WI38 (cell line): ENCODE measurements around the gene CCDC77.

Experiments
- H3K4me3 ChIP-seq: 2 replicates; pipeline ENCODE4 v1.5.1; 2011; ENCODE audit warnings: low read depth, mild to moderate bottlenecking, control low read depth, low read length
- TF ChIP-seq, protein P1 (sequence below): IDR thresholded peaks from 2 replicates; pipeline ENCODE4 v1.5.1; 2012; ENCODE audit warnings: low read depth, mild to moderate bottlenecking, control low read depth, low read length

The CCDC77 gene

DNA sequence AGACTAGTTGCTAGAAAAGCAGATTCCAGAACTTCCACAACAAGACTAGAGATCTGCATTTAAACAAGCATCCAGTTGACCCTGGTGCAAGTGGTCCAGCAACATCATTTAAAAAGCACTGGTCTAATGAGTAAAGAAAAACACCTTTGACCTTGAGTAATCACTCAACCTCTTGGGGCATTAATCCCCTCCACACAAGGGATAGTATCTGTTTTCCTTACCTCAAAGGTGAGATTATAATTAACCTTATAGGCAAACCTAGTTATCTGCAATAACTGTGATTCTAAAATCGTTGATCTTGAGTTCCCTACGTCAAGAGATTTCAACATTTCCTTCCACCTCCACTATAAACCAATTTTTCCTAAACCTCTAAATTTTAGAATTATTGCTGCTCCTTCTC lies 13.4 kb upstream of the CCDC77 start:
- TF ChIP-seq, protein P1, sequence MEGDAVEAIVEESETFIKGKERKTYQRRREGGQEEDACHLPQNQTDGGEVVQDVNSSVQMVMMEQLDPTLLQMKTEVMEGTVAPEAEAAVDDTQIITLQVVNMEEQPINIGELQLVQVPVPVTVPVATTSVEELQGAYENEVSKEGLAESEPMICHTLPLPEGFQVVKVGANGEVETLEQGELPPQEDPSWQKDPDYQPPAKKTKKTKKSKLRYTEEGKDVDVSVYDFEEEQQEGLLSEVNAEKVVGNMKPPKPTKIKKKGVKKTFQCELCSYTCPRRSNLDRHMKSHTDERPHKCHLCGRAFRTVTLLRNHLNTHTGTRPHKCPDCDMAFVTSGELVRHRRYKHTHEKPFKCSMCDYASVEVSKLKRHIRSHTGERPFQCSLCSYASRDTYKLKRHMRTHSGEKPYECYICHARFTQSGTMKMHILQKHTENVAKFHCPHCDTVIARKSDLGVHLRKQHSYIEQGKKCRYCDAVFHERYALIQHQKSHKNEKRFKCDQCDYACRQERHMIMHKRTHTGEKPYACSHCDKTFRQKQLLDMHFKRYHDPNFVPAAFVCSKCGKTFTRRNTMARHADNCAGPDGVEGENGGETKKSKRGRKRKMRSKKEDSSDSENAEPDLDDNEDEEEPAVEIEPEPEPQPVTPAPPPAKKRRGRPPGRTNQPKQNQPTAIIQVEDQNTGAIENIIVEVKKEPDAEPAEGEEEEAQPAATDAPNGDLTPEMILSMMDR: no peak
- peak overlapping the region; percentile 78 for H3K4me3 ChIP-seq

DNA sequence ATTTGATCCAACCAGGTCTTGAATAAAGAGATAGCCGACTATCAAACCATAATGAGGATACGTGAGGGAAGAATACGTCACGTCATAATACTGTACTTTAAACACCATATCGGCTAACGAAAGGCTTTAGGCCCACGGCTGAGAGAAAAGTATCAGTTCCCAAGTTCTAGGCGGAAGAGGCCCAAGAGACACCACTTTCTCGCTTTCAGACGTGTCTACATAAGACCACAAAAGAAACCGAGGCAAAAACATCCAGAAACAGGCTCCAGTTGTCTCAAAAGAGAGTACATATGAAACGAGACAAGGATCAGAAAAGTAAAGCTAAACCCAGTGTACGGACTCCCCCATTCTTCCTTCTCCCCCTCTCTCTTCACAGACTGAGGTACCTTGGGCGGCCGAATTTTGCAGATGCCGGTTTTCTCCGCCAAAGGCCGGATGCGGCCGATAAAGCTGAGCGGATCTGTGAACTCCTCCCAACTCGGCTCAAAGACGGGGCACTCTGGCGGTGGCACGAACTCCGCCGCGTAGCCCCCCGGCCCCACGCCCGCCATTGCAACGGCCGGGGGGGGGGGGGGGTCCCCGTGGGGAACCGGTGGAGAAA lies 12.8 kb upstream of the CCDC77 start:
- TF ChIP-seq, protein P1: no peak
- H3K4me3 ChIP-seq: peak overlapping the region; percentile 78

DNA sequence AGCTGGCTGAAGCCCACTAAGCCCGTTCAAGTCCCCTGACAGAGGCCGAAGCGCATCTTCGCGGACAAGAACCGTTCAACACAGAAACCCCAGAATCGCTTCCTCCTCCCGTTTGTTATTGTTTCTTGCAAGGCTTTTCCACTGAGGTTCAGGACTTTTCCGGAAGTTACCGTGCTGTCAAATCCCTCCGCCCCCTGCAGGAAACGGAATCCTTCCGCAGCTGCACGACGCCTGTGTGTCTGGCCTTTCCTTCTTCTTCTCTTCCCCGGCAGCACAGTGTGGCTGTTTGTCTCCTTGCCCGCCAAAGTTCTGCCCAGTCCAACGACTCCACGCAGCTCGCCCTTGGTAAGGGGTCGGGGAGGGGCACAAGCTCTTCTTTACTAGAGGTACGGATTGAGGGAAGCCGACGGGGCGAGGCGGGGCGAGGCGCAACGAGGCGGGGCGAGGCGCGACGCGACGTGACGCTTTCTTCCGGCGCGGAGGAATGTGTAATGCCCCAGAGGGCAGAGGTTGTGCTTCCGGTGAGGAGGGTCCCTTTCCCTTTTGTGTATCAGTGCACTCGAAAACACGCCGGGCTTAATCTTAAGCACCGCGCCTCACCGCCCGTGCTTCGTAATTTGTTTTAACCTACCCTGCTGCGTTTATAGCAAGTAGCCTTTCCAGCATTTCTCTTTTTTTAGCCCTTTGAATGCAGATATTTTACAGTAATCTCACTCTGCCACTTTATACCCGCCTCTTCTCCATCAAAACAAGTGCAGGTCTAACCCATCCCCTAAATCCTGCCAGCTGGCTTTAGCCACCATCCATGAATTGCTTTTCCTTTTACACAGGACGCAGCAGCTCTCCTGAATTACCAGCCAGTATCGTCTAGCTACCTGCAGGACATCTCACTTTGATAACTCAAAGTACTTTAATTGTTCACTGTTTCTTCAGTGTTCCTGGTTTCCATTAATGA lies 12.0 kb upstream of the CCDC77 start, which contains the start of gene KDM5A:
KDM5A (minus strand) TSS at position 179 of the 955 bp plus-strand sequence. CDS start 229 bp downstream, outside the sequence.
- TF ChIP-seq, protein P1: no peak
- H3K4me3 ChIP-seq: peak within 1 kb of the TSS; percentile 78

DNA sequence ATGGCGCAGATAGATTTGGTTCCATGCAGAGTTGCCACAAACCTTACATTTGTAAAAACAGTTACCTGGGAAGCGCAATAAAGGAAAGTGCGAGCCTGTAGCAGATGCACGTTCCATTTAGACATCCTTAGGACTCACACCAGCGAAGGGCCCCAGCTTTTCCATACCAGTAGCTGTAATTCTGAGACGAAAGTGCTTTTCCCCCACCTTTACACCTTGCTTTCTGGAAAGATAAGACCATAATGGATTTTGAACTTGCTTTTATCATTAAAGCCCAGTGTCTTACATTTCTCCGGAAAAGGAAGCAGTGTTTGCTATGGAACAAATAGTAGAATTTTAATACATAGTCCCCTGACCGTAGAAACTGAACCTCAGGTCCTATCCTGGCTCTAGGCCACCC lies 616 bp upstream of the CCDC77 start:
- TF ChIP-seq, protein P1: no peak
- peak overlapping the region; percentile 95 for H3K4me3 ChIP-seq

DNA sequence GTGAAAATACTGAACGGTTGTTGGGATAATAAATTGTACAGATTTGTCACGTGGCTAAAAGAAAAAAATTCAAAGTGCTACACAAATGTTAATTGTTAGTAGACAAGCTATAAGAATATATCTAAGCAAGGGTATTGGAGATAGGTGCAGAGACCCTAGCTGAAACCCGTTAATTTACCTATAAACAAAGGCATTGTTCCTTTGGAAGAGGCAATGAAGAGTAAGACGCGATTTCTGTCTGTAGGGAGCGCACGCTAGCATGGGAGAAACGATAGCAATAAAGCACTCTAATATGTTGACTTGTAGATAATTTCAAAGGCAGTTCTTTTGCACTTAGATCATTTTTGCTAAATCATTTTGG lies 565 bp downstream of the CCDC77 start:
- TF ChIP-seq, protein P1: no peak
- peak overlapping the region; percentile 95 for H3K4me3 ChIP-seq

DNA sequence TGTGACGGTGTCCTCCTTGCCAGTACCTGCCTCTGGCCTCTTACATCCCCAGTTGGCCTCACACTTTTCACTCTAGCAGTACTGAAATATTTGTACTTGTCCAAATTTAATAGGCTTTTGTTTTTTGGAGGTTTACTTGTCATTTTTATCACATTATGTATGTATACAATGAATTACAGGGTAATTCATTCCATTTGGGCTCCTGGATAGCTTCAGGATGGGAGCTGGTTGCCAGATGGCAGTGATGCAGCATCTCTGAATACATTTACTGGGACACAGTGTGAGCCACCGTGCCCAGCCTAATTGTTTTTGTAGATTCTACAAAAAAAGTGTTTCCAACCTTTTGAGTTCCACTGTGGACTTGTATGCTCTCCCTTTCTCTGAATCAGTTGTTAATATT lies 13.4 kb downstream of the CCDC77 start:
- TF ChIP-seq, protein P1: no peak
- no peak overlapping the region for H3K4me3 ChIP-seq

DNA sequence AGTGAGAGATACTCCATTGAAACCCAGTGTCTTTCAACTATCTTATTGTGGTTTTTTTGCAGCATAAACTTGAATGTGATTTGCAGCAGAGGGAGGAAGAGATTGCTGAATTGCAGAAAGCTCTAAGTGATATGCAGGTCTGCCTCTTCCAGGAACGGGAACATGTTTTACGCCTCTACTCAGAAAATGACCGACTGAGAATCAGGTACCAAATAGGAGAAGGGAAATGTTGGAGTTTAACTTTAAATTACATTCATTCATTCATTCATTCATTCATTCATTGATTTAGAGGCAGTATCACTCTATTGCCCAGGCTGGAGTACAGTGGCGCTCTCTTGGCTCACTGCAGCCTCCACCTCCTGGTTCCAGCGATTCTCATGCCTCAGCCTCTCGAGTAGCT lies 17.0 kb downstream of the CCDC77 start:
- H3K4me3 ChIP-seq: no peak overlapping the region
- TF ChIP-seq, protein P1: no peak
